22Rv1 (cell line): ENCODE measurements around the gene RNF150.

Experiments used
- CTCF ChIP-seq: fragments of 450-650 bp; IDR thresholded peaks from 2 replicates; pipeline ENCODE4 v1.5.1; 2017; ENCODE audit warnings: mild to moderate bottlenecking
- ZFX ChIP-seq: fragments of 450-650 bp; IDR thresholded peaks from 2 replicates; pipeline ENCODE4 v1.6.1; 2017; ENCODE audit warnings: antibody characterized with exemption, borderline replicate concordance

- TF ChIP-seq CTCF, result no peak
- TF ChIP-seq ZFX, result no peak
Measured at GRCh38 chr4:141102367-141102766, 30.9 kb downstream of the RNF150 start.
